IMR-90 (cell line): Measurements from ENCODE around the gene BTG2. TPM values are rescaled to one million over a fixed set of nuclear protein-coding genes. Genes with fewer than 3 reads are reported as not detected.
A peak's percentile ranks its signal among the peaks of the same experiment; 100 is the strongest.

Experiments
- ATAC-seq: fragments of 200-7000 bp; cut with Tn5 transposase; 2 replicates; pipeline ENCODE4 v1.9.1; 2020; ENCODE audit warnings: low read depth, mild to moderate bottlenecking, moderate library complexity
- BruUV-seq: library from RNA; stranded (reverse); fragments of 400-500 nt; replicated peaks from 2 replicates; lab custom pipeline; 2021; lab: Mats Ljungman, UMichigan
- CTCF ChIA-PET: fragments of 300-600 bp; formaldehyde crosslinking; extraction: SDS; loops from one replicate; lab custom pipeline; 2021; ENCODE audit warnings: antibody characterized with exemption; lab: Yijun Ruan, JAX
- POLR2A ChIA-PET: fragments of 300-600 bp; sonication (Branson Sonifier 250); formaldehyde crosslinking; loops from one replicate; lab custom pipeline; 2022; ENCODE audit warnings: antibody characterized with exemption; ENCODE audit not compliant: unreplicated experiment; lab: Charles Lee
- DNase-seq: peaks from one replicate; pipeline ENCODE4 v3.0.0; 2013
- H2AFZ ChIP-seq: replicated peaks from 2 replicates; pipeline ENCODE3; 2013; ENCODE audit warnings: low read length, mild to moderate bottlenecking; ENCODE audit not compliant: poor library complexity
- H2AK5ac ChIP-seq: 2 replicates; pipeline ENCODE4 v1.6.1; 2013; ENCODE audit warnings: low read depth, low read length, inconsistent platforms
- H2AK9ac ChIP-seq: replicated peaks from 2 replicates; pipeline ENCODE3; 2013; ENCODE audit warnings: mild to moderate bottlenecking, low read depth, low read length, moderate library complexity; ENCODE audit not compliant: poor library complexity
- H2BK120ac ChIP-seq: 2 replicates; pipeline ENCODE4 v1.6.1; 2013; ENCODE audit warnings: low read depth, low read length, inconsistent platforms
- H2BK15ac ChIP-seq: 3 replicates; pipeline ENCODE4 v1.6.1; 2013; ENCODE audit warnings: low read depth, low read length, inconsistent platforms
- H2BK20ac ChIP-seq: 2 replicates; pipeline ENCODE4 v1.6.1; 2013; ENCODE audit warnings: low read depth, mild to moderate bottlenecking, inconsistent platforms, low read length, moderate library complexity
- H2BK5ac ChIP-seq: 2 replicates; pipeline ENCODE4 v1.6.1; 2013; ENCODE audit warnings: mild to moderate bottlenecking, low read depth, low read length, inconsistent platforms; ENCODE audit not compliant: poor library complexity, severe bottlenecking
- H3K14ac ChIP-seq: replicated peaks from 2 replicates; pipeline ENCODE4 v1.6.1; 2013; ENCODE audit warnings: low read depth, low read length, inconsistent platforms
- H3K18ac ChIP-seq: 2 replicates; pipeline ENCODE4 v1.6.1; 2013; ENCODE audit warnings: low read depth, low read length, control low read depth
- H3K23ac ChIP-seq: 2 replicates; pipeline ENCODE4 v1.6.1; 2013; ENCODE audit warnings: low read depth, low read length, inconsistent platforms
- H3K27ac ChIP-seq: 2 replicates; pipeline ENCODE4 v1.5.1; 2013; ENCODE audit warnings: mild to moderate bottlenecking, control low read depth, low read length; ENCODE audit not compliant: insufficient read depth
- H3K27me3 ChIP-seq: 2 replicates; pipeline ENCODE4 v1.6.1; 2013; ENCODE audit warnings: low read length; ENCODE audit not compliant: control insufficient read depth, insufficient read depth
- H3K36me3 ChIP-seq: 2 replicates; pipeline ENCODE4 v1.6.1; 2013; ENCODE audit warnings: low read length, mixed read lengths; ENCODE audit not compliant: control insufficient read depth, insufficient read depth
- H3K4ac ChIP-seq: 2 replicates; pipeline ENCODE4 v1.6.1; 2013; ENCODE audit warnings: low read depth, low read length, inconsistent platforms
- H3K4me1 ChIP-seq: 2 replicates; pipeline ENCODE4 v1.6.1; 2013; ENCODE audit warnings: low read length, mixed read lengths; ENCODE audit not compliant: control insufficient read depth, insufficient read depth
- H3K4me2 ChIP-seq: 2 replicates; pipeline ENCODE4 v1.6.1; 2013; ENCODE audit warnings: low read depth, mild to moderate bottlenecking, control low read depth, low read length, moderate library complexity
- H3K4me3 ChIP-seq: 2 replicates; pipeline ENCODE4 v1.5.1; 2013; ENCODE audit warnings: low read depth, mild to moderate bottlenecking, control low read depth, low read length, moderate library complexity; ENCODE audit not compliant: insufficient read depth
- H3K56ac ChIP-seq: 2 replicates; pipeline ENCODE4 v1.6.1; 2013; ENCODE audit warnings: low read length, inconsistent platforms; ENCODE audit not compliant: insufficient read depth; ENCODE audit errors: extremely low read depth
- H3K79me1 ChIP-seq, 2 experiments: 2 replicates each; pipeline ENCODE4 v1.6.1; 2013; ENCODE audit warnings: low read length in 2 of 2, inconsistent platforms in 1 of 2, low read depth in 1 of 2
- H3K9ac ChIP-seq: 2 replicates; pipeline ENCODE4 v1.6.1; 2013; ENCODE audit warnings: low read depth, low read length, control low read depth
- H3K9me1 ChIP-seq: 2 replicates; pipeline ENCODE4 v1.6.1; 2013; ENCODE audit warnings: low read length, inconsistent platforms; ENCODE audit not compliant: insufficient read depth
- H3K9me3 ChIP-seq: 2 replicates; pipeline ENCODE4 v1.6.1; 2013; ENCODE audit warnings: low read length; ENCODE audit not compliant: control insufficient read depth, insufficient read depth
- H4K20me1 ChIP-seq: 2 replicates; pipeline ENCODE4 v1.6.1; 2013; ENCODE audit warnings: low read length, inconsistent platforms; ENCODE audit not compliant: insufficient read depth
- H4K5ac ChIP-seq: 2 replicates; pipeline ENCODE4 v1.6.1; 2013; ENCODE audit warnings: mild to moderate bottlenecking, low read depth, low read length, control low read depth
- H4K8ac ChIP-seq, 2 experiments: 2 replicates each; pipeline ENCODE4 v1.6.1; 2013; ENCODE audit warnings: low read depth in 2 of 2, low read length in 2 of 2, control low read depth in 1 of 2, inconsistent platforms in 1 of 2
- H4K91ac ChIP-seq: 2 replicates; pipeline ENCODE4 v1.6.1; 2013; ENCODE audit warnings: low read depth, low read length, inconsistent platforms; ENCODE audit not compliant: insufficient read depth
- CTCF ChIP-seq: conservative IDR thresholded peaks from 2 replicates; pipeline ENCODE4 v1.5.1; 2012; ENCODE audit warnings: mild to moderate bottlenecking, low read depth, low read length, improper control_type of control experiment
- MAFK ChIP-seq: IDR thresholded peaks from 2 replicates; pipeline ENCODE4 v1.6.1; 2012; ENCODE audit warnings: low read depth, low read length, improper control_type of control experiment
- NFE2L2 ChIP-seq: fragments of 150-350 bp; IDR thresholded peaks from 2 replicates; pipeline ENCODE4 v1.6.1; 2016; ENCODE audit warnings: low read depth, mild to moderate bottlenecking, low read length
- WGBS, 2 experiments: methylation state at CpG; one replicate each; pipeline versions ENCODE4 v1.1.5 to v1.1.7; 2013; ENCODE audit warnings: missing lambda C conversion rate in 2 of 2; ENCODE audit not compliant: insufficient read length in 1 of 2; ENCODE audit errors: extremely low coverage in 2 of 2; 5-methylcytosine and 5-hydroxymethylcytosine counted together
- dilution Hi-C: fragments of 300-500 bp; cut with HindIII; formaldehyde crosslinking; loops from one replicate; pipeline ENCODE4 v1.14.3; 2018; ENCODE audit warnings: low sequenced_read_pairs; ENCODE audit not compliant: unreplicated experiment
- in situ Hi-C: fragments of 300-500 bp; cut with MboI; formaldehyde crosslinking; loops from 3 replicates; pipeline ENCODE4 v1.14.3; 2019; ENCODE audit warnings: low sequenced_read_pairs, inconsistent platforms, mixed read lengths
- intact Hi-C: fragments of 100-400 bp; cut with micrococcal nuclease; formaldehyde crosslinking; loops from 2 replicates; pipeline ENCODE4 v1.10.0; 2022
- polyA plus RNA-seq, 3 experiments: library from polyadenylated mRNA; depleted of rRNA; stranded (reverse); fragments of >200 nt; gene quantifications; 2 replicates each; pipeline ENCODE4 v1.2.3, GENCODE V29; 2012; ENCODE audit warnings: low replicate concordance in 1 of 3
- total RNA-seq: library from RNA; depleted of rRNA; stranded (reverse); fragments of >200 nt; gene quantifications from 2 replicates; pipeline ENCODE4 v1.2.3, GENCODE V29; 2012
- TF ChIP-seq, protein P1 (sequence below): fragments of 150-350 bp; IDR thresholded peaks from 2 replicates; pipeline ENCODE4 v1.6.1; 2017; ENCODE audit warnings: mild to moderate bottlenecking, antibody characterized with exemption, low read length, low read depth

BTG2 gene
- total and polyA plus RNA-seq, 2 of the 4 experiments (the other 2 are of a cell fraction): 8.4 to 18.8 TPM

GRCh38 chr1:203271018-203271743 is 34.1 kb upstream of the BTG2 start:
- peak; percentile 76 for DNase-seq
- Histone ChIP-seq H3K27me3 (no peaks in the 10 kb centered on the region; the same call in 1 of the 2 replicates), H2BK20ac (no peak overlapping the region), H3K18ac (no peak overlapping the region), H4K91ac (no peak overlapping the region), H3K14ac (no peak overlapping the region), H2AFZ (peak overlapping the region; percentile 91), H3K9me3 (no peaks in the 10 kb centered on the region), H2BK5ac (no peak overlapping the region), H3K36me3 (no peaks in the 10 kb centered on the region), H3K9ac (no peak overlapping the region), H4K5ac (peak overlapping the region; percentile 65; the same call in 1 of the 2 replicates), H2BK120ac (no peak overlapping the region), H3K4me1 (peaks cover 5% of the 10 kb centered on the region; the same call in 1 of the 2 replicates), H3K27ac (no peak overlapping the region), H3K4me3 (no peak overlapping the region), H3K56ac (no peak overlapping the region), H3K9me1 (no peaks in the 10 kb centered on the region), H2AK5ac (no peak overlapping the region), H2BK15ac (no peak overlapping the region), H3K79me1 (no peaks in the 10 kb centered on the region), H3K4me2 (peak overlapping the region; percentile 68), H3K4ac (peak overlapping the region; percentile 52; the same call in 1 of the 2 replicates), H2AK9ac (no peak overlapping the region), H4K20me1 (no peaks in the 10 kb centered on the region), H4K8ac (peak overlapping the region; percentile 32 to 92), H3K23ac (no peak overlapping the region)
- ATAC-seq: peak; percentile 56
- CTCF ChIA-PET: no interaction called here
- dilution Hi-C loops (no loop called here), intact Hi-C loops (no loop called here), in situ Hi-C loops (loop anchor here (5.0 to 10.0 kb wide), 3 partner anchors 66 to 216 kb away; no protein-coding TSS in a partner anchor)
- BruUV-seq: no TSS peak
- WGBS, 2 experiments: no CpG with 5 or more reads among the region's 8 CpGs
- TF ChIP-seq MAFK (no peak), CTCF (no peak), NFE2L2 (no peak)
- TF ChIP-seq, protein P1, sequence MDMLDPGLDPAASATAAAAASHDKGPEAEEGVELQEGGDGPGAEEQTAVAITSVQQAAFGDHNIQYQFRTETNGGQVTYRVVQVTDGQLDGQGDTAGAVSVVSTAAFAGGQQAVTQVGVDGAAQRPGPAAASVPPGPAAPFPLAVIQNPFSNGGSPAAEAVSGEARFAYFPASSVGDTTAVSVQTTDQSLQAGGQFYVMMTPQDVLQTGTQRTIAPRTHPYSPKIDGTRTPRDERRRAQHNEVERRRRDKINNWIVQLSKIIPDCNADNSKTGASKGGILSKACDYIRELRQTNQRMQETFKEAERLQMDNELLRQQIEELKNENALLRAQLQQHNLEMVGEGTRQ: peak; percentile 93
- POLR2A ChIA-PET: no interaction called here
